Measurements from ENCODE around the gene DMXL2.

Gene DMXL2

DNA sequence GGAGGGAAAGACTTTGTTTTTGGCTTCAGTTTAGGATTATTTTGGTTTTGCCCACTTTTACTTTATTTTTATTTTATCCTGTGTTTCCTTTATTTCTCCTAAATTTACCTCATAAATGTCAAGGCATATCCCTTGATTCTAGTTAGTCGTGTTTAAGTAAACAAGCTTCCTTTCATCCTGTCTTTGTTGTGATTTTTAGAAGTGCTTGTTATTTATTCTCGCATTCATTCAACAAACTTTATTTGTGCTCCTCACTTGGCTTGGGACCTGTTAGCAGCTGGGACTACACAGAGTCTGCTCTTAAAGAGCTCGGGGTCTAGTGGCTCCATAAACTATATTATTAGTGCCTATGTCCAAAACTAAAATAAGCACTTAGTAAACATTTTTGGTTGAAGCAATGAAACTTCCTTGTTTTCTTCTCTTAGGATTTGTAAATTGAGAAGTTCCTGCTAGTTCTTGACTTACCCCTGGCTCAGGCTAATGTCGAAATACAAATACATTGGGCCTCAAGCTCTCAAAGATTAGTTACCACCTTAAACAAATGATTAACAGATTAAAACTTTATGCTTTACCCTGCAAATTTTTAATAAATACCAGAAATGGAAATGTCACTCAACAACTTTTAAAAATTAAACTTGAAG, 19.0 kb upstream of the DMXL2 start:
- POLR2A ChIA-PET = no interaction called here
- DNase-seq (ENCODE audit: extremely low spot score) = no peak
- CTCF ChIA-PET = interaction anchor here (1.0 to 1.7 kb wide), 2 partner anchors 14 to 135 kb away, joined by 4 to 5 read pairs; no protein-coding TSS in a partner anchor
- TF ChIP-seq FOXM1 (IDR thresholded peaks at IDR 0.05; ENCODE audit: borderline replicate concordance) (no peak), FOXA1 (IDR thresholded peaks at IDR 0.05) (no peak), SUZ12 (IDR thresholded peaks at IDR 0.05) (no peak), L3MBTL2 (conservative IDR thresholded peaks at IDR 0.05) (no peak), ZNF384 (IDR thresholded peaks at IDR 0.05) (no peak), ARNT (IDR thresholded peaks at IDR 0.05) (no peak), TARDBP (IDR thresholded peaks at IDR 0.05) (no peak), ELF4 (IDR thresholded peaks at IDR 0.05) (no peak), BHLHE40 (IDR thresholded peaks at IDR 0.05; ENCODE audit: borderline replicate concordance) (no peak)

DNA sequence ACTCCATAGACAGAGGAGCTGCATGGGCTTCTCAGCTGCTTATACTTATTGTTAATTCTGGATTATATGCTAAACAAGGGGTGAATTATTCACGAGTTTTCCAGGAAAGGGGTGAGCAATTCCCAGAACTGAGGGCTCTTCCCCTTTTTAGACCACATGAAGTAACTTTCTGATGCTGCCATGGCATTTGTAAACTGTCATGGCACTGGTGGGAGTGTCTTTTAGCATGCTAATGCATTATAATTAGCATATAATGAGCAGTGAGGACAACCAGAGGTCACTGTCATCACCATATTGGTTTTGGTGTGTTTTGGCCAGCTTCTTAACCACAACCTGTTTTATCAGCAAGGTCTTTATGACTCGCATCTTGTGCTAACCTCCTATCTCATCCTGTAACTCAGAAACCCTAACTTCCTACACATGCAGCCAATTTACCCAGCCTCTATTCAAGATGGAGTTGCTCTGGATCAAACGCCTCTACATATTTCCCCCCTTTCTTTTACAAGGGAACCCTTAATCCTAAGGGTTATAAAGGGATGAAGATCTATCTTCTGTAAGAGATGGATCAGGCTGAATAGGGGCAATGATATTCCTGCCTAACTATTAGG, 12.1 kb upstream of the DMXL2 start:
- TF ChIP-seq FOXA1 (IDR thresholded peaks at IDR 0.05) (no peak), TARDBP (IDR thresholded peaks at IDR 0.05) (no peak), CTBP1 (IDR thresholded peaks at IDR 0.05; ENCODE audit: borderline replicate concordance) (no peak), LEF1 (IDR thresholded peaks at IDR 0.05; ENCODE audit: borderline replicate concordance) (no peak), BHLHE40 (IDR thresholded peaks at IDR 0.05; ENCODE audit: borderline replicate concordance) (no peak), FOXM1 (IDR thresholded peaks at IDR 0.05; ENCODE audit: borderline replicate concordance) (no peak), ELF4 (IDR thresholded peaks at IDR 0.05) (no peak), NFRKB (IDR thresholded peaks at IDR 0.05) (no peak), ZNF384 (IDR thresholded peaks at IDR 0.05) (no peak), SP1 (IDR thresholded peaks at IDR 0.05) (no peak), ARNT (IDR thresholded peaks at IDR 0.05) (no peak), SUZ12 (IDR thresholded peaks at IDR 0.05) (no peak), L3MBTL2 (conservative IDR thresholded peaks at IDR 0.05) (no peak)
- TF ChIP-seq, protein P1, sequence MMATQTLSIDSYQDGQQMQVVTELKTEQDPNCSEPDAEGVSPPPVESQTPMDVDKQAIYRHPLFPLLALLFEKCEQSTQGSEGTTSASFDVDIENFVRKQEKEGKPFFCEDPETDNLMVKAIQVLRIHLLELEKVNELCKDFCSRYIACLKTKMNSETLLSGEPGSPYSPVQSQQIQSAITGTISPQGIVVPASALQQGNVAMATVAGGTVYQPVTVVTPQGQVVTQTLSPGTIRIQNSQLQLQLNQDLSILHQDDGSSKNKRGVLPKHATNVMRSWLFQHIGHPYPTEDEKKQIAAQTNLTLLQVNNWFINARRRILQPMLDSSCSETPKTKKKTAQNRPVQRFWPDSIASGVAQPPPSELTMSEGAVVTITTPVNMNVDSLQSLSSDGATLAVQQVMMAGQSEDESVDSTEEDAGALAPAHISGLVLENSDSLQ (IDR thresholded peaks at IDR 0.05) = no peak
- no peak for DNase-seq (ENCODE audit: extremely low spot score)
- POLR2A ChIA-PET = interaction anchor here (1.1 kb wide), 1 partner anchor 12 kb away, joined by 3 read pairs; the partner anchor contains the start of gene DMXL2
- CTCF ChIA-PET = interaction anchor here (0.6 to 0.9 kb wide), 3 partner anchors 142 to 246 kb away, joined by 3 read pairs; no protein-coding TSS in a partner anchor

DNA sequence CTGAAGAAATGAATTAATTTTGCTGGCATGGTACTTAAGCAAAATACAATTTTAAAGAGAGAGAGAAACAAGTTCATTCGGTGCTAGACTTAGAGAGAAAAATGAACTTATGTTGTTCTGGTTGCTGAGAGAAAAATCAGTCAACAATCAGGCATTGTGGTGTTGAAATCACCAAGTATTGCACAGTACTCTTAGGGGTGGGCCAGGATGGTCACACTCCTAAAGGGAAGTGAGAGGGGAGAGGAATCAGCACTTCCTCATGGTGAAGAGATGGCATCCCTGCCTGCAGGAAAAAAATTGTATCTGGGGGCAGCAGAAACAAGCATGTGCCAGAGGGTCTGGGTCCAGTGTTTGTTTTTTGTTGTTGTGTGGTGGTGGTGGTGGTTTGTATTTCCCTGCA, 7.0 kb upstream of the DMXL2 start:
- ChIA-PET POLR2A (no interaction called here), CTCF (no interaction called here)
- DNase-seq (ENCODE audit: extremely low spot score) = no peak
- TF ChIP-seq ELF4 (IDR thresholded peaks at IDR 0.05) = no peak
- no peak for TF ChIP-seq SUZ12 (IDR thresholded peaks at IDR 0.05)
- no peak for TF ChIP-seq TARDBP (IDR thresholded peaks at IDR 0.05)
- no peak for TF ChIP-seq NFRKB (IDR thresholded peaks at IDR 0.05)
- TF ChIP-seq CTBP1 (IDR thresholded peaks at IDR 0.05; ENCODE audit: borderline replicate concordance) = no peak
- TF ChIP-seq, protein P1 (IDR thresholded peaks at IDR 0.05) = no peak
- no peak for TF ChIP-seq ARNT (IDR thresholded peaks at IDR 0.05)

DNA sequence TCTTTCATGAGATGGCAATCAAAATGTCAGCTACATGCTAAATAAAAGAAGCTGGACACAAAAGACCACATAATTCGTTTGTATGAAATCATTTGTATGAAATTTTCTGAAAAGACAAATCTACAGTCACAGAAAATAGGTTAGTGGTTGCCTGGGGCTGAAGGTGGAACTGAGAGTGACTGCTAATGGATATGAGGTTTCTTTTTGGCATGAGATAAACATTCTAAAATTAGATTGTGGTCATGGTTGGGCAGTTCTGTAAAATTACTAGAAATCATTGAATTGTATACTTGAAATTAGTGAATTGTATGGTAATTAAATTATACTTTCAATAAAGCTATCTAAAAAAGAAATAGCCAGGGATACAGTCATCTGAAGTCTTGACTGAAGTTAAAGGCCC, 2.7 kb upstream of the DMXL2 start:
- ChIA-PET POLR2A (no interaction called here), CTCF (no interaction called here)

DNA sequence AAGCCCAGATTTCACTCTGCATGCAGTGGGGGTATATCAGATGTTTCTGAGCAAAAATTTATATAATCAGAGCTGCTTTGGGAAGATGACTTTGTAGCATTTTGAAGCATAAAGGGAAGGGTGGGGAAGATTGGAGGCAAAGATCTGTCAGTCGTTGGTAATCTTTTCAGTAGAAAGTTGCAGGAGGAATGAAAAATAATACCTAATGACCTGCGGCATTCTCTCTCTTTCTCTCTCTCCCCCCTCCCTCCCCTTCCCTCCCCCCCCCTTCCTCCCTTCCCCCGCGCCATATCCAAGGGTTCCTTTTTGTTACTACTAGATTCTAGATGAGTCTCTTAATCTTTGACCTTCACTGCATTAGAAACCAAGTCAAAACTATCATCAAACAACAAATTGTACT, 1.5 kb upstream of the DMXL2 start:
- no peak for DNase-seq (ENCODE audit: extremely low spot score)
- ChIA-PET POLR2A (no interaction called here), CTCF (interaction anchor here (0.6 kb wide), 1 partner anchor 26 kb away, joined by 6 read pairs; no protein-coding TSS in a partner anchor)
- TF ChIP-seq HDGF (IDR thresholded peaks at IDR 0.05; ENCODE audit: borderline replicate concordance) (no peak), ELF4 (IDR thresholded peaks at IDR 0.05) (no peak)

More for the DNA sequence above, 2.7 kb upstream of the DMXL2 start:
- no peak for DNase-seq (ENCODE audit: extremely low spot score)
- TF ChIP-seq FOXM1 (IDR thresholded peaks at IDR 0.05; ENCODE audit: borderline replicate concordance) (no peak), FOXA1 (IDR thresholded peaks at IDR 0.05) (no peak)
- TF ChIP-seq, protein P1 (IDR thresholded peaks at IDR 0.05) = no peak

DNA sequence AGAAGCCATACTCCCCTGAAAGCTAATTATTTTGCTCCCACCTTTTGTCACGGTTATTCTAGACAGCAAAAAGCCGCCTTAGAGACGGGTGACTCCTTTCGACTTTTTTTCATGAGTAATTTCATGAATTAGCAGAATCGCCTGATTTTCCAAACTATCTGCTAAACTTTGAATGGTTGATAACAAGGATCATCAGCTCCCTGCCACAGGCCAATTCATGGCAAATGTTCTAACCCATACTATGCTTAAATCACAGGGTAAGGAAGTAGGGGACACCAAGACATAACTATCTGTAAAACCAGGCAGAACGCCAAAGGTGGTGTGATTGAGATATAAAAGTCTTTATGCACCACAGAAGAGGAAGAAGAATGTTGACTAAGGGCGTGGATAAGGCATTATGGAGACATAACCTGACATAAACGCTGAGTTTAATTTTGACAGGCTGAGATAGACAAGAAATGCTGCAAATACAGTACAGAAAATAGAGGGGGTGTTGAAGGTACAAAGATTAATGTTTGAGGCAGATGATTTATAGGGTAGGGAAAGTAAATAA, 891 bp upstream of the DMXL2 start:
- POLR2A ChIA-PET = interaction anchor here (1.0 to 1.2 kb wide), 3 partner anchors 16 to 260 kb away, joined by 3 read pairs; no protein-coding TSS in a partner anchor
- DNase-seq (ENCODE audit: extremely low spot score) = no peak
- TF ChIP-seq BHLHE40 (IDR thresholded peaks at IDR 0.05; ENCODE audit: borderline replicate concordance) = no peak
- TF ChIP-seq, protein P1 (IDR thresholded peaks at IDR 0.05) = peak; percentile 65
- CTCF ChIA-PET = interaction anchor here (0.6 kb wide), 1 partner anchor 27 kb away, joined by 6 read pairs; no protein-coding TSS in a partner anchor

Measured in HEK293T (cell line).